ENCODE measurements around the gene NRAS. TPM values are rescaled to one million over a fixed set of nuclear protein-coding genes. Genes with fewer than 3 reads are reported as not detected.

Gene NRAS
- 92.3 and 95.1 TPM in 2 replicates for total RNA-seq

GRCh38 chr1:114716304-114717170 lies at the start of gene NRAS:
Gene NRAS (minus strand): TSS chr1:114716771. CDS start chr1:114716160, 611 bp downstream.

GRCh38 chr1:114757455-114758255 lies 41.1 kb upstream of the NRAS start, which contains the start of gene CSDE1:
Gene CSDE1 (minus strand): TSS chr1:114757984. CDS start chr1:114739890, 18,094 bp downstream.

GRCh38 chr1:114695430-114696058 lies 21.0 kb downstream of the NRAS start, which contains the start of gene AMPD1:
Gene AMPD1 (minus strand): TSS chr1:114695546. CDS start chr1:114695471, 75 bp downstream.

GRCh38 chr1:114669562-114670082 lies 46.9 kb downstream of the NRAS start, which contains the start of gene DENND2C:
Gene DENND2C (minus strand): TSS chr1:114670049. CDS start chr1:114625984, 44,065 bp downstream.

Other genes with a start within 250 kb of the NRAS start
- 14.1 and 14.2 TPM in 2 replicates for gene TRIM33, start 205.6 kb downstream of the NRAS start, total RNA-seq
- 43.3 and 46.2 TPM in 2 replicates for gene BCAS2, start 135.2 kb downstream of the NRAS start, total RNA-seq
- gene DENND2C, start 46.7 kb downstream of the NRAS start, total RNA-seq = 1.00 and 1.2 TPM in 2 replicates
- gene AMPD1, start 21.2 kb downstream of the NRAS start, total RNA-seq = not detected in 2 replicates
- 700 and 788 TPM in 2 replicates for gene CSDE1, start 41.2 kb upstream of the NRAS start, total RNA-seq
- gene SIKE1, start 63.9 kb upstream of the NRAS start, total RNA-seq = 27.8 and 49.3 TPM in 2 replicates
- not detected in 2 replicates for gene SYCP1, start 138.1 kb upstream of the NRAS start, total RNA-seq